Right kidney (tissue), 1 donor: ENCODE data around the gene FAM107B.

Source experiments
- DNase-seq: peaks from one replicate; pipeline ENCODE4 v3.0.0-alpha.2; 2016

Gene FAM107B

DNA sequence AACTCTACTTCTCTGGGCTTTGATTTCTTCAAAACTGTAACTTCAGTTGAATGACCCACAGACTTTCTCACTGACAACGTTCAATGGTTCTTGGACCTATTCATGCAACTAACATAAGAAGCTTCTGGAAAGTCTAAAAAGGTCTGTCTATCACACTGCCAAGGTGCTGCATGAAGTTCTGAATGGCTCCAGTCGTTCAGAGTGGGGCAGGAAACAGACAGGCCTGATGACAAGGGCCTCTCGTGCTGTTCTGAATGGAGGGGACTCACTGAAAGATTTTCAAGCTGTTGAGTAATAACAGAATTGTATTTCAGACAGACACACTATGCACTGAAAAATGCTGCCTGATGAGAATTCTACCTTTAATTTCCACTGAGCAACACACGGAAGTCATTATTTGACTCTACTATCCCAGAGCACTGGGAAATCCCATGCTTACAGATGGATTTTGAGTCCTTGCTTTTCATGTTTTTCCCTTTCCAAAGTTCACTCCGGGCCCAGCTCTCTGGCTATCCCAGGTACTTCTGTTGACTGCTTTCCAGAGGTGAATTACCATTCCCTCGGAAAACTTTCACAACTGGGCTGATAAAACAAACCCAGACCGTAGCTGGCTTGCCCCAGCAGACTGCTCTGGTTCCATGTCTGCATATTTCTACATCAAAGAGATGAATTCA, 239.1 kb downstream of the FAM107B start:
- DNase-seq = no peak

DNA sequence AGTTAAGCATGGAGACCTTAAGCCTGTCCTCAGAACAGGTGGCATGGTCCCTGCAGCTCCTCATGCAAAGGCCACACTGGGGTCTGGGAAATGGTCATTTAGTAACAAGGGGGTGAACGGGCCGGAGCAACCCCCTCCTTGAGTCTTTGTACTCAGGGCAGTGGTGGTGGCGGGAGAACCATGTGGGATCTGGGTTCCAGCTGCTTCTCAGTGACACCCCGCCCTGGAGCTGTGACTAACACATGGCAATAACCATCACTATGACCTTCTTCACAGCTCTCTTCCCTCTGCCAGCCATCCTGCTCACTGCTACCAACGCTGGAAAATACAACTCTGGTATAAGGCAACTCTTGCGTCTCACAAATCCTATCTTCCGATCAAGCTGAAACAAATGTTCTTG, 240.5 kb downstream of the FAM107B start:
- DNase-seq = no peak

DNA sequence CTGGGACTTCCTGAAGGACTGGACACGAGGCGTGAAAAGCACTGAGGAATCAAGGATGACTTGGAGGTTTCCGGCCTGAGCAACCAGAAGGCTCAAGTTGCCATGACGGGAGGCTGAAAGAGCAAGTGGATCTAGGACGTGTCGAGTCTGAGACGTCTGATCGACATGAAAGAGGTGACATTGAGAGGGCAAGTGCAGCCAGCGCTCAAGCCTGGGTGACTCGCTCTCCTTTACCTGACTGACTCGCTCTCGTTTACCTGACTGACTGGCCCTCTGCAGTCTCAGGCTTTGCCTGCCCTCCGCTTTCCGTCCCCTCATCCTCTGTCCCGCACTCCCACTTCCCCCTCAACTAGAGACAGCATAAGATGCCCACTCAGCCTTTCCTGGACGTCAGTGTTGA, 241.4 kb downstream of the FAM107B start:
- no peak for DNase-seq

DNA sequence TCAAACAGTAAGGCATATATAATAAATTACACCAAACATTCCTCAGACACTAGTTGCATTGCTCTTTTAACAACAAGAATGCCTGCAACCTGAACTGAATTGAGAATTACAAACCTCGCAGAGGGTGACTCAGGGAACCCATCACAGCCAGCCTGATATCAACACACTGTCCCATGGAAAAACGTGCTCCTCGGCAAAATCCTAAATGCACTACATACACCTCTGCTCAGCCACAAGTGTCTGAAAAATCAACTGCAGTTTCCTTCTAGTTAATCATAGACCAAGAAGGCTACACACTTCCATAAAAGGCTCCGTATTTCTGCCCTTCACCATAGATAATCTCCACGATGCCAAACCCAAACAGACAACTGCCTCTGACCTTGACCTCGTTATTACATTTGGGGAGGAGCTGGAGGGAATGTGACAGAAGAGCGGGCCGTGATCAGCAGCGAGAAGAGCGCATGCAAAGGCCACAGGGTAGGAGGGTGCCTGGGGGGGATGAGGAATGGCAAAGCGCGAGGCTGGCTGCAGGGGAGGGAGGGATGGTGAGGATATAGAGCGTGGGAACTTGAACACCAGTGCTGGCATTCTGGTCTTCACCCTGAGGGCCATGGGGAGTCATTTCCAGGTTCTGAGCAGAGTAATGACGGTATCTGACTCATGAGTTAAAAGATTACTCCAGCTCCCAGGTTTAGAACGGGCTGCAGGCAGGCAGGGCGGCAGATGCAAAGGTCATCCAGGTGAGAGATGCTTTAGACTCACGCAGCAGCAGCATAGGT, 242.0 kb downstream of the FAM107B start:
- DNase-seq = no peak

DNA sequence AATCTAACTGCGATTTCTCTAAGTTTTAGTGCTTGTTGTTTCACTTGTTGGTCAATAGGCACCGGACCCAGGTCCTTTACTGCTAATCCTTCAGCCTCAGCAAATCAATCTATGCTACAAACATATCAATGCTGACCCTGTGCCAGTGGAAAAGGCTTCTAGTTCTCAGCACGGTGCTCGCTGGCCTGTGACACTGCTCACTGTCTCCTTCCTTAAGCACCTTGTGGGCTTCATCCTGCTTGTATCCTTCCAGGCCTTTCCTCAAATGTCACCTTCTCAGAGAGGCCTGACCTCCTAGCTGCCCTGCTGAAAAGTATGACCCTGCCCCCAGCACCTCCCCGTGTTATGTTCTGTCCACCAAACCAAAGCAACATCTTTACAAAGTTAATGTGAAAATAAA, 242.7 kb downstream of the FAM107B start:
- DNase-seq = no peak

DNA sequence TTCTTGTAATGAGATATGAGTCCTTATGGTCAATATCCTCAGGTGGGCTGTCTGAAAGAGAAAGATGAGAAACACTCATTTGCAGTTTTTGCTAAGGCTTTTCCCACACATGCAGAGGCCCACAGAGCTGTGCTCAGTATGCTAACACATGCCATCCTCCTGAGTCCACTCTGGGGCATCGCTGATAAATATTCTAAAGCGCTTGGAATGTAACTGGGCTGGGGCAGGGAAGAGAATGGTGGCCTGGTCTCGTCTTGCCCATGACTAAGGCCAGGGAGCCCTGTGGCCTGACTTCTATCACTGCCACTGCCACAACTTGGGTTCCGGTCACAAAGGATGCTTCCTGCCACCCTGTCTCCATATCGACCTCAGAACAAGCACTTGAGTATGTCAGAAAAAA, 244.2 kb downstream of the FAM107B start:
- no peak for DNase-seq

DNA sequence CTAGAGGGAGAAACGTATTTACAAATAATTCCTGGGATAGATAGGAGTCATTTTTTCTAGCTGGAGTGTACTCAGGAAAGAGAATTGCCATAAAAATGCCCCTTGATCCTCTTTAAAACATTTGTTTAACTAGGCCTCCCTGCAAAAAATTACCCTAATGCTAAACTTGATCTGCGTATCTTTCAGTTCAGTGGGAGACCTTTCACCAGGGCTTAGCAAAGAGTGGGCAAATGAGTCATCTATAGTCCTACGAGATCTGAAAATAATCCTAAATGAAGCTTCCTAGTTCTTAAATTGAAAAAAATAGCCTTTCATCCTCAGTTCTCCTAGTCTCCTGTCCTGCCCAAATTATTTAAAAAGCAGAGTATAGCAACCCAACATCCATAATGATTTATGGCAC, 245.3 kb downstream of the FAM107B start:
- no peak for DNase-seq

DNA sequence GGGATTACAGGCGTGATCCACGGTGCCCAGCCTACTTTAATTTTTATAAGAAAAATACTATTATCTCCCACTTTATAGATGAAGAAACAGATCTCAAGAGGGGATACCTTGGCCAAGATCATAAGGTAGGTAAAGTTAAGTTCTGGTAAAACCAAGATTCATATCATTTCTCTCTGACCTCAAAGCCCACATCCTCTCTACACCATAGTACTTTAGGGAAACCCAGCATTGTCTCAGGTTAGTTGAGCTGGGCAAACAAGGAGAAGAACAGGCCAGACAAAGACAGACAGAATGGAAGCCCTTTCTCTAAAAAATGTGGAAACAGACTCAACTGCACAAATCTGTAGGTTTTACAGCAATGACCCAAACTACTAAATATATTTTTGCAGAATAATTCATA, 246.2 kb downstream of the FAM107B start:
- no peak for DNase-seq

DNA sequence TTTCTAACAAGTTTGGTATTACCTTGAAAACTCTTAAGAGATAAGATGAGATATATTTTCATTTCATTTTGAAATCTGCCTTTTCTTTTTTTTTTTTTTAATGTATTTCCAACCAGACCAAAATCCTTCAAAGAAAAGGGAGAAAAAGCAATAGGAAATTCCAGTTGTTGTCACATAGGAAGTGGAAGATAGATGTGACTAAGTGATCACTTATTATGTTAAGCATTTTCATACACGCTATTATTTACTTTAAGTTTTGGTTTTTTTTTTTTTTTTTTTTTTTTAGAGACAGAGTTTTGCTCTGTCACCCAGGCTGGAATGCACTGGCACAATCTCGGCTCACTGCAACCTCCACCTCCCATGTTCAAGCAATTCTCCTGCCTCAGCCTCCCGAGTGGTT, 246.8 kb downstream of the FAM107B start:
- DNase-seq = no peak

DNA sequence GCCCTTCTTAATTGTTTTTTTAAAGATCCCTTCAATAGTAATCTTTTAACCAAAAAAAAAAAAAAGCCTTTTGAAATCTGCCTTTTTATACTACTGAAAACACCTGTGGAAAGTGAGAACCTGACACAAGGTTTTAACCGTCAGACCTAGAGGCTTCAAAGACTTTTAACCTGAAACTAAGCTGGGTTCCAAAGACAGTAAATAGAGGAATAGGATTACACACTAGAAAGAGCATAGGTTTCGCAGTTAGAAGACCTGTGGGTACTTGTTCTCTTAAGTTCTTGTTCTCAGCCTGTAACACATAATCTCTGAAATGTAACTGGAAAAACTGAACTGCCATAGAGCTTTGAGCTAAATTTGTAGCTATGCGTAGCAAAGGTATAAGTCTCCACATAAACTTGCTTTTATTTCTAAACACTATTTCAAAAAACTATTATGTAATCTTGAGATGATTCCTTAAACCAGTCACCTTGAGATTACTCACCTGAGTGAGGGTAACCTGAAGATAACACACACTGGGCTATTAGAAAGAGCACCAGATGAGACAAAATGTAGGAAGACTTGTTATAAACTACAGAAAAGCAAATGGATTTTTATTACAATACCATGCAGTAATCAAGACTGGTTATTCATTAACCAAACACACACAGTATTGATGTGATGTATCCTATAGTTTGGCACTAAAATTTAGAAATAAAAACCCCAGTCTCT, 247.4 kb downstream of the FAM107B start:
- no peak for DNase-seq

DNA sequence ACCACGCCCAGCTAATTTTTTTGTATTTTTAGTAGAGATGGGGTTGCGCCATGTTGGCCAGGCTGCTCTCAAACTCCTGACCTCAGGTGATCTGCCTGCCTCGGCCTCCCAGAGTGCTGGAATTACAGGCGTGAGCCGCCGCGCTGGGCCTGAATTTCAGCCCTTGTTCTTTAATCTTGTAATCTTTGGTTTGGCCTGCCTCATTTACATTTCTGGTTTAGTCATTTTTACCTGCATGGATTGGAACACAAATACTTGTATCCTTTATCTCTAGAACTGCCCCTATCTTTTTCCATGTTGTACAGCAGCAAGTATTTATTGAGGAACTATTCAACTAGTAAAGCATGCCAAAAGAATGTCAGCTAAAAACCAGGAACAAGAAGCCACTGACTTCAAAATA, 248.4 kb downstream of the FAM107B start:
- DNase-seq = no peak

DNA sequence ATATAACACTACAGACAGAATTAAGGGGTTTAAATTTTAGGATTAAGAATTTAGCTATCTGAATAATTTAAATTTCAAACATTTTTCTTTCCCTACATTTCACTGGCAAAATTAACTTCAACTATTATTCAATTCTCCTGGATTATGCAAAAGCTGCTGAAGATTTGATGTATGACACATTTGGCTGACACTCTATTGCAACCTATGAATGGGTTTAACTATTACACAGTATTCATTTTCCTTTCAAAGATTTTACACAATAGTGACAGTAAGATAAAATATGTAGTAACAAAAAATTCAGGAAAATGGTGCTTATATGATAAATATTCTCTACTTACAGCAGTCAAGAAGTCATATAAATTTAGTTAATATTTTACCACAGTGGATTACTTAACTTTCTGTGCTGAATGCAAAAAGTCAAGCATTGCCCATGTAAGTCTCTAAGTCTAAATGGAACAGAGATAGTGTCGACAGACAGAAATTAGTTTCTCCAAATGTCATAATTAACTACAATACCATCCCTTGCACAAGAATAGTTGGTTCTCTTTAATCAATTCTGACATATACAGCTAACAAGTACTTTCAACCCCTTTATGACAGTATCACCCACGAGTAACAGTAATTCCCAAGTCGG, 249.9 kb downstream of the FAM107B start:
- DNase-seq = no peak

DNA sequence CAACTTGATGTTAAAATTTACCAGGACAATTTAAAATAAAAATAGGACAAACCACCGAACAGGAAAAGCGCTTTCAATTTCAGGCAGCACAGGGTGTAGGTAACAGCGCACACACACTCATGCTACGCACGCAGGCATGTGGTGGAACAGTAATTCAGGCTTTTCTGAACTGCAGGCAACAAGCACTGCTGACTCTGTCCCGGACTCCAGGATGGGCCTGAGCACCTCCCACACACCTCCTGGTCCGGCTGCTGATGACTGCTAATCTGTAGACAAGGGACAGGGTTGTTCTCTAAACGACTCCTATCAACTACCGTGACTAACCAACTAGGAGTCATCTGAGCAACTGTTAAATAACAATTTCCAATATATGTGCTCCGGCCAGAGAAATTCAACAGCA, 251.4 kb downstream of the FAM107B start:
- no peak for DNase-seq

DNA sequence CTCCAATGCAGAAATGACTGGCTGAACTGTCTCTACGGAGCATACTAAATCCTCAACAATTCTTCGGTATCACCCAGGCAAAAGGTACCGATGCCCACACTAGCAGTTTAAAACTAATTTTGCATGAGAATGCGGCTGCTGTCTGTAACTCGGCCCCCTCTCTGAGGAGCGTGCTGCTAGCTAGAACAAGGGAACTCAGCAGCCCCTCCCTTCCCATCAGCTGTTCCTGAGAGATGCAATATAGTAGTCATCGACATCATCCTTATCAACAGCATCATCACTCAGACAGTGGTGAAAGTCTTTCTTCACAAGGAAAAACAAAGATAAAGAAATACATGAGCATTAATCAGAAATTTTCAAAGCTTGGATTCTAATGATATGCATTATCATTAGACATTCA, 254.9 kb downstream of the FAM107B start:
- DNase-seq = no peak

DNA sequence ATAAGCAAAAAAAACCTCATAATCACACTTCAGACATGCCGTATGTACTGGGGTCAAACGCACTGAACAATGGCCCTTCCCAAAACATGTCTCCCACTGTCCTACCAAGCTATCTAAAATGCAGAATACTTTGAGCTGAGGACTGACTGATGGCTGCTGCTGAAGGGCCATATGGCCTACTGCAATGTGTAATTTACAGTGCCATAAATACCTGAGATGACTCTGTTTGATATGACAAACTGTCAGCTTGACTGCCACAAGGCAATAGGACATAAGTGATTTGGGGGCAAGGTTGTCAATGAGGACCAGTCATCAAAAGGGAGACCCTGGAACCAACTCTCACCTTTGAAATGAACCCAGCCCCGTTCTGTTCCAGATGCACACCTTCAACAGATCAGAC, 256.5 kb downstream of the FAM107B start:
- no peak for DNase-seq

DNA sequence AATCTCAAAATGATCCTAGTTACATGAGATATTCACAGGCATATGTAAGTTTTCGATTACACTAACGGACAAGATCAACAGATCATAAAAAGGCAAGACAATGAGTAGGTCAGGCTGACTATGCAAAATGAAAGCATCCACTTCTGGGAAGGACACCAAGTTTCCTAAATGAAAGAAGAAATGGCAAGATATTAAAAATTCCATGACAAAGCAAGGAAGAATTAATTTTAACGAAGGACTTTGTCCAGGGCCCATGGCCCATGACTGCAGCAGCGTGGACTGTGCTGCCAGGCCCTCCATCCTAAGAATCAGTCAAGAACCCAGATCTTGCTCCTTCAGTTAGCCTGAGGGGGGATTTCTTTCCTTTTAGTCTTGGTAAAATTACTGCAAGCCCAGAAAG, 261.6 kb downstream of the FAM107B start:
- no peak for DNase-seq

DNA sequence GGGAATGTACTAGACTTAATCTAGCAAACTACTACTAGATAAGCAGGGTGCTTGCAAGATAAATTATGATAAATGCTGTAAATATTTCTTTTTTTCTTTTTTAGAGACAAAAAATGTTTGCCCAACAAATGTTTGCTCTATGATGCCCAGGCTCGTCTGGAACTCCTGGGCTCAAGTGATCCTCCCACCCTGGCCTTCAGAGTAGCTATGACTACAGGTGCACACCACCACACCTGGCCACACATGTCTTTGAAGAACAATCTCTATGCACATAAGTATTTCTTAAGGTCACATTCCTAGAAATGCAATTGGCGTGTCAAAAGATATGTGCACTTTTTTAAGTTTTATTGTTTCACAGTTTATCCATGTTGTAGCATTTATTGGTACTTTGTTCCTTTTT, 264.4 kb downstream of the FAM107B start:
- DNase-seq = no peak

DNA sequence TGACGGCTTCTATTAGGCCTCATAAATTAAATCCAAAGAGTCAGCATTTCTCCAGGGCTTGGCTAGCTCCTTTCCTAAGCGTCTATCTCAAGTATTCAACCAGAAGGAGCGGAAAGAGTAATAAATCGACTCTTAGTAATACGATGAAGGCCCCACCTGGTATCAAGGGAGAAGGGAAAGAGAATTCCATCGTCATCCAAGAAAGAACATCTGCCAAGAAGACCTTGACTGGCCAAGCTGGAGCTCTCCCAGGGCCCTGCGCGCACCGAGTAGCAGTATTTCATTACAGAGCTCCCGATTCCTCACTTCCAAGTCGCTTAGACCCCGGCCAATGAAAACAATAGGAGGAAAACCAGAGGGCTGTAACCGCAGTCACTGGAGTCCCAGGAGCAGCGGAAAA, 266.0 kb downstream of the FAM107B start:
- no peak for DNase-seq

DNA sequence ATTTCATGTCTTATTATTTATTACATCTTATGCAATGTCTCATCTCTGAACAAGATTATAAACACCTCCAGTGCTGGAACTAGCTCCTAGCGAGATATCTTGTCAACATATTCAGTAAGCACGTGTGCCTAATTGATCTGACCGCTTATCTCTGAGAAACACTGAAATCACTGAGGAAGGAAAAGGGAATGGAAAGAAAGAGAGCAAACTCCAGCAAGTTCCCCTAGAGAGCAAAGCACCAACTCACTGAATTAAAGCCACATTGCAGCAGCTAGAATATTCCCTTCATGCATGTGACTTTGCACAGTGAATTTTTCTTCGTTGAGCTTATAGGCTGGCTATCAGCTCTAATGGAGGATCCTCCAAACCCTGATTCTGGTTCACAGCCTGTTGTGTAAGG, 266.9 kb downstream of the FAM107B start:
- DNase-seq = no peak

DNA sequence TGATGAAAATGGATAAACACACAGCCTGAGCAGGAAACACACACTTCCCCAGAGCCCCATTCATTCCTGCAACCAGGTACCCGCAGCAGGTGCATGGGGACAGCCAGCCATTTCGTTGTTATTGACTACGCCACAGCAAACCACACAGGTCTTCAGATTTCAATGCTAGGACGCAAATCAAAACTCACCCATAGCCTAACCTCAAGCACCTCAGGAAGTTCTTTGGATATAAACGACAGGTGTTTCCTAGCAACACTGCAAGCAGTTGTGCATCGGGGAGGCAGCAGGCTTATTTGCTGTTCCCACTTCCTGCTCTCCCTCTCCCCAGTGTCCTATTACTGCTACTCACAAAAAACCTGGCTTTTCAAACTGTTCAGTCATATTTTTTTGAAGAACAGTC, 267.5 kb downstream of the FAM107B start:
- DNase-seq = no peak

DNA sequence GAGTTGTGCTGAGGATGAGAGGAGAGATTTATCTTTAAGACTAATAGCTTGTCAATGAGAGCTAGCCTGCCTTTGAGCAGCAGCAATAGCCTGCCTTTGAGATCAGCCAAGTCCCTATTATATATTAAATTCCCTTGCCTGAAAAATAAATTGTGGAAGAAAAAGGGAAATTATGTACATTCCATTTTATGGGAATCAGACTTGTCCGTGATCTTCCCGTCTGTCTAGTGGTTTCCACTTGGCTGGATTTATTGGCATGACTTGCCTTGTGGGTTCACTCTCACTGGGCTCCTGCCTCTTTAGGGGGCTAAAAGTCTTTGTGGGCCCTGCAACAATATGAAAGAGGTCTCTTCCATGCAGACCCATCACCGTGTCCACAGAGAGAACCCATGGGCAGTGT, 272.3 kb downstream of the FAM107B start:
- DNase-seq = no peak

DNA sequence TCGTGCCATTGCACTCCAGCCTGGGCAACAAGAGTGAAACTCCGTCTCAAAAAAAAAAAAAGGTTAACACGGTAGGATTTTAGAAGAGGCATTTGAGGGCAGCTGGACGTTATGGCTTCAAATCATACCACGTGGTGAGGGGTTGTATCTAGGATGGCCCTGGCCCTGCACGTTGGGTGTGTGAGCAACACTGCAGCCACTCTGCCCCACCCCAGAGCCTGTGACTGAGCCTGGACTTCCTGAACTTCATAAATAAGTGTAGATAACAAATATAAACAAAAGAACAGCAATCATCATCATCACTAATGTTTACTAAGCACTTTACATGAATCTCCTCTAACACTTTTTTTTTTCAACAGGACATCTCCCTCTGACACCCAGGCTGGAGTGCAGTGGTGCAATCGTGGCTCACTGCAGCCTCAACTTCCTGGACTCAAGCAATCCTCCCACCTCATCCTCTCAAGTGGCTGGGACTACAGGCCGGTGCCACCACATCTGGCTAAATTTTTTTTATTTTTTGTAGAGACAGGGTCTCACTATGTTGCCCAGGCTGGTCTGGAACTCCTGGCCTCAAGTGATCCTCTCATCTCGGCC, 274.4 kb downstream of the FAM107B start:
- DNase-seq = no peak

DNA sequence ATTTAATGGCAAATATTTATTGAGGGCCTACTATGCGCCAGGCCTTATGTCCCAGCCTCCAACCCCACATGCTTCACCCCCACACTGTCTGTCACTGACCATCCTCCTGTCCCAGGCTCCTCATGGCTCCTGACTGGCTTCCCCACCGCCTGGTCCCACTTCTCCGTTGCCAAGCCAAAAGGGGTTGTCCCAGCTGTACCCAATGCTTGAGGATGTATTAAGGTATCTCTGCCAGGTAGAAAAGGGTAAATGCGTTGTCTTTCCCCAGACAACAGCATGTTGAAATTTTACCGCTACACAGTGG, 275.1 kb downstream of the FAM107B start:
- DNase-seq = no peak
